Measurements from ENCODE around the gene MAP3K20. TPM values are rescaled to one million over a fixed set of nuclear protein-coding genes. Genes with fewer than 3 reads are reported as not detected.

The MAP3K20 gene
- total and polyA plus RNA-seq, 2 donors (not counting 1 experiment from before 2014, with no cell fraction given) = 105 to 138 TPM

GRCh38 chr2:173099804-173100203, 24.2 kb downstream of the MAP3K20 start:
- Histone ChIP-seq H3K4me3 (replicated peaks in 1 of 4; ENCODE audit: control extremely low read depth in 1 of 4, insufficient read depth in 1 of 4, low read depth in 3 of 4, low read length in 4 of 4) (no peak overlapping the region), H3K79me2 (ENCODE audit: control insufficient read depth, insufficient read depth, low read length) (peaks cover 3% of the 10 kb centered on the region)

GRCh38 chr2:173101687-173102086, 26.0 kb downstream of the MAP3K20 start:
- no peaks in the 10 kb centered on the region for H3K9me3 ChIP-seq (ENCODE audit: control insufficient read depth, insufficient read depth, low read depth, low read length)
- no peaks in the 10 kb centered on the region for H4K20me1 ChIP-seq (ENCODE audit: control insufficient read depth, extremely low read depth, insufficient read depth, low read length)
- H3K9ac ChIP-seq (ENCODE audit: insufficient read depth, low read length) = no peak overlapping the region
- H3K4me2 ChIP-seq (ENCODE audit: extremely low read depth, insufficient read depth, low read length) = no peak overlapping the region
- no peaks in the 10 kb centered on the region for H3K27me3 ChIP-seq (ENCODE audit: control insufficient read depth, insufficient read depth, low read length)
- peak in 1 of 2 donors; percentile 73 for DNase-seq (ENCODE audit: low read depth in 2 of 2)
- no peaks in the 10 kb centered on the region for H3K36me3 ChIP-seq (ENCODE audit: control insufficient read depth, insufficient read depth, low read length)
- H3K27ac ChIP-seq (ENCODE audit: insufficient read depth, low read length) = no peak overlapping the region
- TF ChIP-seq EZH2 (IDR thresholded peaks at IDR 0.05; ENCODE audit: low read length, missing control alignments) (no peak), CTCF (conservative IDR thresholded peaks at IDR 0.05 in 1 of 2, IDR thresholded peaks at IDR 0.05 in 1 of 2; ENCODE audit: low read depth in 1 of 2, low read length in 2 of 2) (no peak)
- no peak overlapping the region for H2AFZ ChIP-seq (ENCODE audit: low read length)
- no peak overlapping the region for H3K4me3 ChIP-seq (replicated peaks in 1 of 4; ENCODE audit: control extremely low read depth in 1 of 4, insufficient read depth in 1 of 4, low read depth in 3 of 4, low read length in 4 of 4)
- H3K79me2 ChIP-seq (ENCODE audit: control insufficient read depth, insufficient read depth, low read length) = peaks cover 4% of the 10 kb centered on the region
- no peaks in the 10 kb centered on the region for H3K4me1 ChIP-seq (ENCODE audit: control insufficient read depth, extremely low read depth, insufficient read depth, low read length)

More at GRCh38 chr2:173099804-173100203, 24.2 kb downstream of the MAP3K20 start:
- H3K4me2 ChIP-seq (ENCODE audit: extremely low read depth, insufficient read depth, low read length) = no peak overlapping the region
- no peak overlapping the region for H2AFZ ChIP-seq (ENCODE audit: low read length)
- no peaks in the 10 kb centered on the region for H4K20me1 ChIP-seq (ENCODE audit: control insufficient read depth, extremely low read depth, insufficient read depth, low read length)
- TF ChIP-seq EZH2 (IDR thresholded peaks at IDR 0.05; ENCODE audit: low read length, missing control alignments) (no peak), CTCF (conservative IDR thresholded peaks at IDR 0.05 in 1 of 2, IDR thresholded peaks at IDR 0.05 in 1 of 2; ENCODE audit: low read depth in 1 of 2, low read length in 2 of 2) (no peak)
- no peak for DNase-seq (ENCODE audit: low read depth in 2 of 2)
- H3K27me3 ChIP-seq (ENCODE audit: control insufficient read depth, insufficient read depth, low read length) = no peaks in the 10 kb centered on the region
- H3K4me1 ChIP-seq (ENCODE audit: control insufficient read depth, extremely low read depth, insufficient read depth, low read length) = peaks cover 3% of the 10 kb centered on the region
- no peak overlapping the region for H3K27ac ChIP-seq (ENCODE audit: insufficient read depth, low read length)
- H3K9ac ChIP-seq (ENCODE audit: insufficient read depth, low read length) = no peak overlapping the region
- H3K36me3 ChIP-seq (ENCODE audit: control insufficient read depth, insufficient read depth, low read length) = peaks cover 2% of the 10 kb centered on the region
- H3K9me3 ChIP-seq (ENCODE audit: control insufficient read depth, insufficient read depth, low read depth, low read length) = no peaks in the 10 kb centered on the region

DNA sequence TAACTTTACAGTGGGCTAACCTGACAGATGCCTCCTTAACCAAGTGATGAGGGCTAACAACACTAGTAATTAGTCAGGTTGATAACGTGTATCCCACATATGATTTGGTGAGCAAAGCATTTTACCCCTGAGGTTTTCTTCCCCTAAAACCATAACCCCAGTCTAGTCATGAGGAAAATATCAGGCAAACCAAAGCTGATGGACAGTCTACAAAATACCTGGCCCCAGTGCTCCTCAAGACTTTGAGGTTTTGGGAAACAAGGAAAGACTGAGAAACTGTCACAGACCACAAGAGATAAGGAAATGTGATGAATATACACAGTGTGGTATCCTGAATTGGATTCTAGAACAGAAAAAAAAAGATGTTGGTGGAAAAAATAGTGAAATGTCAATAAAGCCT, 28.5 kb downstream of the MAP3K20 start:
- no peaks in the 10 kb centered on the region for H3K9me3 ChIP-seq (ENCODE audit: control insufficient read depth, insufficient read depth, low read depth, low read length)
- H3K4me3 ChIP-seq (replicated peaks in 1 of 4; ENCODE audit: control extremely low read depth in 1 of 4, insufficient read depth in 1 of 4, low read depth in 3 of 4, low read length in 4 of 4) = no peak overlapping the region
- no peaks in the 10 kb centered on the region for H4K20me1 ChIP-seq (ENCODE audit: control insufficient read depth, extremely low read depth, insufficient read depth, low read length)
- no peaks in the 10 kb centered on the region for H3K4me1 ChIP-seq (ENCODE audit: control insufficient read depth, extremely low read depth, insufficient read depth, low read length)
- peaks cover 3% of the 10 kb centered on the region for H3K79me2 ChIP-seq (ENCODE audit: control insufficient read depth, insufficient read depth, low read length)
- H3K9ac ChIP-seq (ENCODE audit: insufficient read depth, low read length) = no peak overlapping the region
- no peak overlapping the region for H3K4me2 ChIP-seq (ENCODE audit: extremely low read depth, insufficient read depth, low read length)
- H3K36me3 ChIP-seq (ENCODE audit: control insufficient read depth, insufficient read depth, low read length) = no peaks in the 10 kb centered on the region
- no peak overlapping the region for H3K27ac ChIP-seq (ENCODE audit: insufficient read depth, low read length)
- H2AFZ ChIP-seq (ENCODE audit: low read length) = no peak overlapping the region
- TF ChIP-seq CTCF (conservative IDR thresholded peaks at IDR 0.05 in 1 of 2, IDR thresholded peaks at IDR 0.05 in 1 of 2; ENCODE audit: low read depth in 1 of 2, low read length in 2 of 2) (no peak), EZH2 (IDR thresholded peaks at IDR 0.05; ENCODE audit: low read length, missing control alignments) (no peak)
- H3K27me3 ChIP-seq (ENCODE audit: control insufficient read depth, insufficient read depth, low read length) = no peaks in the 10 kb centered on the region
- DNase-seq (ENCODE audit: low read depth in 2 of 2) = peak in 1 of 2 donors; percentile 86
